Muscle layer of colon (tissue), 2 donors: ENCODE data around the gene TMPRSS4.

Experiments
- H3K27ac ChIP-seq: one replicate; pipeline ENCODE4 v1.7.0; 2013; ENCODE audit warnings: low read depth, mild to moderate bottlenecking, low read length, moderate library complexity
- H3K27me3 ChIP-seq, 2 donors: one replicate each; pipeline ENCODE4 v1.7.0; 2013; ENCODE audit warnings: low read length in 2 of 2, mild to moderate bottlenecking in 2 of 2; ENCODE audit not compliant: insufficient read depth in 2 of 2, control insufficient read depth in 1 of 2
- H3K36me3 ChIP-seq: one replicate; pipeline ENCODE4 v1.7.0; 2013; ENCODE audit warnings: mild to moderate bottlenecking, low read length; ENCODE audit not compliant: insufficient read depth
- H3K4me1 ChIP-seq: one replicate; pipeline ENCODE4 v1.7.0; 2013; ENCODE audit warnings: mild to moderate bottlenecking, low read length; ENCODE audit not compliant: insufficient read depth
- H3K4me3 ChIP-seq, 2 donors: one replicate each; pipeline ENCODE4 v1.7.0; 2013; ENCODE audit warnings: low read length in 2 of 2, low read depth in 1 of 2, mild to moderate bottlenecking in 1 of 2, moderate library complexity in 1 of 2
- H3K9ac ChIP-seq: one replicate; pipeline ENCODE4 v1.7.0; 2013; ENCODE audit warnings: low read length
- H3K9me3 ChIP-seq: one replicate; pipeline ENCODE4 v1.7.0; 2013; ENCODE audit warnings: mild to moderate bottlenecking, low read length
- donor health status: abdominal sarcoma.
- donor health status: Adenocarcinoma of cecum.

The TMPRSS4 gene

GRCh38 chr11:118068206-118068944 is 8.5 kb upstream of the TMPRSS4 start:
- no peak overlapping the region for H3K9ac ChIP-seq

GRCh38 chr11:118068945-118069612 is 7.8 kb upstream of the TMPRSS4 start:
- Histone ChIP-seq H3K36me3 (no peaks in the 10 kb centered on the region), H3K9me3 (no peaks in the 10 kb centered on the region), H3K4me3 (no peak overlapping the region), H3K27me3 (no peaks in the 10 kb centered on the region), H3K9ac (no peak overlapping the region), H3K4me1 (no peaks in the 10 kb centered on the region), H3K27ac (no peak overlapping the region)

More at GRCh38 chr11:118068206-118068944, 8.5 kb upstream of the TMPRSS4 start:
- Histone ChIP-seq H3K36me3 (no peaks in the 10 kb centered on the region), H3K9me3 (no peaks in the 10 kb centered on the region), H3K4me3 (no peak overlapping the region), H3K4me1 (no peaks in the 10 kb centered on the region), H3K27me3 (no peaks in the 10 kb centered on the region), H3K27ac (no peak overlapping the region)

GRCh38 chr11:118071416-118072030 is 5.4 kb upstream of the TMPRSS4 start:
- no peak overlapping the region for H3K27ac ChIP-seq
- H3K36me3 ChIP-seq, result no peaks in the 10 kb centered on the region
- no peak overlapping the region for H3K4me3 ChIP-seq
- H3K9me3 ChIP-seq, result no peaks in the 10 kb centered on the region
- no peak overlapping the region for H3K9ac ChIP-seq
- H3K27me3 ChIP-seq, result no peaks in the 10 kb centered on the region
- H3K4me1 ChIP-seq, result no peaks in the 10 kb centered on the region

GRCh38 chr11:118073554-118073953 is 3.3 kb upstream of the TMPRSS4 start:
- no peak overlapping the region for H3K9ac ChIP-seq
- no peaks in the 10 kb centered on the region for H3K9me3 ChIP-seq
- H3K4me3 ChIP-seq, result no peak overlapping the region
- no peaks in the 10 kb centered on the region for H3K4me1 ChIP-seq
- H3K36me3 ChIP-seq, result no peaks in the 10 kb centered on the region
- H3K27ac ChIP-seq, result no peak overlapping the region
- no peaks in the 10 kb centered on the region for H3K27me3 ChIP-seq

GRCh38 chr11:118074091-118074685 is 2.7 kb upstream of the TMPRSS4 start:
- no peaks in the 10 kb centered on the region for H3K27me3 ChIP-seq
- H3K9ac ChIP-seq, result no peak overlapping the region
- H3K27ac ChIP-seq, result no peak overlapping the region
- H3K36me3 ChIP-seq, result no peaks in the 10 kb centered on the region
- H3K4me3 ChIP-seq, result no peak overlapping the region
- H3K4me1 ChIP-seq, result no peaks in the 10 kb centered on the region
- H3K9me3 ChIP-seq, result no peaks in the 10 kb centered on the region

GRCh38 chr11:118074785-118075184 is 2.1 kb upstream of the TMPRSS4 start:
- Histone ChIP-seq H3K27me3 (no peaks in the 10 kb centered on the region), H3K4me1 (no peaks in the 10 kb centered on the region), H3K9me3 (no peaks in the 10 kb centered on the region), H3K9ac (no peak overlapping the region), H3K4me3 (no peak overlapping the region), H3K36me3 (no peaks in the 10 kb centered on the region), H3K27ac (no peak overlapping the region)

- Histone ChIP-seq H3K4me3 (no peak overlapping the region), H3K9ac (no peak overlapping the region), H3K9me3 (no peaks in the 10 kb centered on the region), H3K27me3 (no peaks in the 10 kb centered on the region), H3K27ac (no peak overlapping the region), H3K36me3 (no peaks in the 10 kb centered on the region), H3K4me1 (peaks cover 12% of the 10 kb centered on the region)
These were observed 2.1 kb downstream of the TMPRSS4 start for GRCh38 chr11:118078911-118079411.

- Histone ChIP-seq H3K36me3 (no peaks in the 10 kb centered on the region), H3K27me3 (no peaks in the 10 kb centered on the region), H3K9me3 (no peaks in the 10 kb centered on the region), H3K4me1 (peaks cover 17% of the 10 kb centered on the region), H3K4me3 (no peak overlapping the region), H3K27ac (no peak overlapping the region), H3K9ac (no peak overlapping the region)
These were observed 2.6 kb downstream of the TMPRSS4 start for GRCh38 chr11:118079491-118079890.

- Histone ChIP-seq H3K4me3 (no peak overlapping the region), H3K27me3 (no peaks in the 10 kb centered on the region)
These were observed 3.4 kb downstream of the TMPRSS4 start for GRCh38 chr11:118080296-118080695.

GRCh38 chr11:118081241-118081958 is 4.5 kb downstream of the TMPRSS4 start:
- no peaks in the 10 kb centered on the region for H3K36me3 ChIP-seq
- H3K4me3 ChIP-seq, result no peak overlapping the region
- H3K9me3 ChIP-seq, result no peaks in the 10 kb centered on the region
- H3K4me1 ChIP-seq, result peaks cover 18% of the 10 kb centered on the region
- H3K27me3 ChIP-seq, result no peaks in the 10 kb centered on the region
- no peak overlapping the region for H3K9ac ChIP-seq
- H3K27ac ChIP-seq, result no peak overlapping the region

More at GRCh38 chr11:118080296-118080695, 3.4 kb downstream of the TMPRSS4 start:
- Histone ChIP-seq H3K36me3 (no peaks in the 10 kb centered on the region), H3K27ac (no peak overlapping the region), H3K9me3 (no peaks in the 10 kb centered on the region), H3K4me1 (peaks cover 18% of the 10 kb centered on the region), H3K9ac (no peak overlapping the region)
